DOHH2 (cell line): Measurements from ENCODE around the gene AGMAT.

Experiments
- H3F3A ChIP-seq: fragments of 200-600 bp; sonication (generic), shearing (Covaris generic); 2 replicates; pipeline ENCODE4 v1.6.0; 2016; ENCODE audit warnings: antibody characterized with exemption, mild to moderate bottlenecking; ENCODE audit not compliant: control insufficient read depth, insufficient read depth
- H3K27ac ChIP-seq: fragments of 200-600 bp; sonication (generic); 2 replicates; pipeline ENCODE4 v1.5.1; 2014; ENCODE audit warnings: low read depth, mild to moderate bottlenecking, low read length, moderate library complexity
- H3K27me3 ChIP-seq: fragments of 200-600 bp; sonication (generic); 2 replicates; pipeline ENCODE4 v1.6.1; 2014; ENCODE audit warnings: mild to moderate bottlenecking, low read length, mixed read lengths; ENCODE audit not compliant: control insufficient read depth
- H3K36me3 ChIP-seq: fragments of 200-600 bp; sonication (generic); 2 replicates; pipeline ENCODE4 v1.6.1; 2014; ENCODE audit warnings: mild to moderate bottlenecking, low read length, moderate library complexity, mixed read lengths; ENCODE audit not compliant: control insufficient read depth
- H3K4me1 ChIP-seq: fragments of 200-600 bp; sonication (generic); 2 replicates; pipeline ENCODE4 v1.6.1; 2014; ENCODE audit warnings: mild to moderate bottlenecking, low read length, mixed read lengths; ENCODE audit not compliant: control insufficient read depth
- H3K4me2 ChIP-seq: fragments of 200-600 bp; sonication (generic); 2 replicates; pipeline ENCODE4 v1.6.0; 2014; ENCODE audit warnings: mild to moderate bottlenecking, low read length, moderate library complexity
- H3K4me3 ChIP-seq: fragments of 200-600 bp; sonication (generic); 2 replicates; pipeline ENCODE4 v1.5.1; 2014; ENCODE audit warnings: mild to moderate bottlenecking, low read length, mixed read lengths
- H3K79me2 ChIP-seq: fragments of 200-600 bp; sonication (generic); 2 replicates; pipeline ENCODE4 v1.6.1; 2014; ENCODE audit warnings: mild to moderate bottlenecking, low read length, mixed read lengths; ENCODE audit not compliant: control insufficient read depth
- H3K9me2 ChIP-seq: fragments of 200-600 bp; sonication (generic); replicated peaks from 2 replicates; pipeline ENCODE4 v1.6.1; 2014; ENCODE audit warnings: mild to moderate bottlenecking, low read length, mixed read lengths; ENCODE audit not compliant: control insufficient read depth
- H3K9me3 ChIP-seq: fragments of 200-600 bp; sonication (generic); 2 replicates; pipeline ENCODE4 v1.6.1; 2014; ENCODE audit warnings: antibody characterized with exemption, low read length, mixed read lengths; ENCODE audit not compliant: control insufficient read depth, insufficient read depth
- H4K20me1 ChIP-seq: fragments of 200-600 bp; sonication (generic); 2 replicates; pipeline ENCODE4 v1.6.0; 2014; ENCODE audit warnings: low read depth, mild to moderate bottlenecking, antibody characterized with exemption, low read length, moderate library complexity; ENCODE audit not compliant: control insufficient read depth, insufficient read depth
- EZH2phosphoT487 ChIP-seq: fragments of 200-600 bp; sonication (generic); IDR thresholded peaks from 2 replicates; pipeline ENCODE4 v1.6.1; 2017; ENCODE audit warnings: borderline replicate concordance, mild to moderate bottlenecking, antibody characterized with exemption, low read length, moderate library complexity, mixed read lengths
- TF ChIP-seq, protein P1 (sequence below): fragments of 200-600 bp; sonication (generic); IDR thresholded peaks from one replicate; pipeline ENCODE4 v1.5.1; 2014; ENCODE audit warnings: antibody characterized with exemption, mild to moderate bottlenecking, low read depth, low read length; ENCODE audit not compliant: poor library complexity, severe bottlenecking

AGMAT gene

DNA sequence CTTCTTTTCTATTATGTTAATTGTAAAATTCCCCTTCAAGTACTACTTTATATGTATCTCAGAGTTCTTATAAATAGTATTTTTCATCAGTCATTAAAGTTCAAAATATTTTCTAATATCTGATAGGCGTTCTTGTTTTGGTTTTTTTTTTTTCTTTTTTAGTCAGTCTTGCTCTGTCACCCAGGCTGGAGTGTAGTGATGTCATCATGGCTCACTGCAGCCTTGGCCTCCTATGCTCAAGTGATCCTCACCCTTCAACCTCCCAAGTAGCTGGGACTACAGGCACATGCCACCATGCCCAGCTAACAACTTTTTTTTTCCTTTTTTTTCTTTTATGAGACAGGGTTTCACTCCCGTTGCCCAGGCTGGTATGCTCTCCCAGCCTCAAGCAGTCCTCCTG is 27.3 kb downstream of the AGMAT start:
- H3K9me2 ChIP-seq = no peaks in the 10 kb centered on the region
- no peaks in the 10 kb centered on the region for H4K20me1 ChIP-seq

DNA sequence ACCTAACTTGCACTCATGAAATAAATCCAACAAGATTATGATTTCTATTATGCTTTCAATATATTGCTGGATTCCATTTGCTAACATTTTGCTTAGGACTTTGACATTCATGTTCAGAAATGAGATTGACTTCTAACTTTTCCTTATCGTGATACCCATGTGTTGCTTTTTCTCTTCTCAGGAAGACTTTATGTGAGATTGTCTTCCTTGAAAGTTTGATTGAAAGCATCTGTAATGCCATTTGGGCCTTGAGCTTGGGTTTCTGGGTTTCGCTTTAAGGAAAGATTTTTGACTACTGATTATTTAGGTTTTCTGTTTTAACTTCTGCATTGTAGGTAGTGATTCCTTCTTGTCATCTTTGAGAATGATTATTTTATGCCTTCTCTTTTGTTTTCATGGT is 27.8 kb downstream of the AGMAT start:
- H3K9me2 ChIP-seq = no peaks in the 10 kb centered on the region
- H3K79me2 ChIP-seq = no peaks in the 10 kb centered on the region
- TF ChIP-seq EZH2phosphoT487 = no peak
- TF ChIP-seq, protein P1, sequence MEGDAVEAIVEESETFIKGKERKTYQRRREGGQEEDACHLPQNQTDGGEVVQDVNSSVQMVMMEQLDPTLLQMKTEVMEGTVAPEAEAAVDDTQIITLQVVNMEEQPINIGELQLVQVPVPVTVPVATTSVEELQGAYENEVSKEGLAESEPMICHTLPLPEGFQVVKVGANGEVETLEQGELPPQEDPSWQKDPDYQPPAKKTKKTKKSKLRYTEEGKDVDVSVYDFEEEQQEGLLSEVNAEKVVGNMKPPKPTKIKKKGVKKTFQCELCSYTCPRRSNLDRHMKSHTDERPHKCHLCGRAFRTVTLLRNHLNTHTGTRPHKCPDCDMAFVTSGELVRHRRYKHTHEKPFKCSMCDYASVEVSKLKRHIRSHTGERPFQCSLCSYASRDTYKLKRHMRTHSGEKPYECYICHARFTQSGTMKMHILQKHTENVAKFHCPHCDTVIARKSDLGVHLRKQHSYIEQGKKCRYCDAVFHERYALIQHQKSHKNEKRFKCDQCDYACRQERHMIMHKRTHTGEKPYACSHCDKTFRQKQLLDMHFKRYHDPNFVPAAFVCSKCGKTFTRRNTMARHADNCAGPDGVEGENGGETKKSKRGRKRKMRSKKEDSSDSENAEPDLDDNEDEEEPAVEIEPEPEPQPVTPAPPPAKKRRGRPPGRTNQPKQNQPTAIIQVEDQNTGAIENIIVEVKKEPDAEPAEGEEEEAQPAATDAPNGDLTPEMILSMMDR = no peak
- H3K4me3 ChIP-seq = no peak overlapping the region
- no peaks in the 10 kb centered on the region for H3K4me1 ChIP-seq
- H3F3A ChIP-seq = no peaks in the 10 kb centered on the region
- no peaks in the 10 kb centered on the region for H3K9me3 ChIP-seq
- H3K27me3 ChIP-seq = no peaks in the 10 kb centered on the region
- H3K4me2 ChIP-seq = no peak overlapping the region
- H3K27ac ChIP-seq = no peak overlapping the region
- no peaks in the 10 kb centered on the region for H4K20me1 ChIP-seq
- peaks cover 13% of the 10 kb centered on the region for H3K36me3 ChIP-seq

More for the DNA sequence above, 27.3 kb downstream of the AGMAT start:
- no peak overlapping the region for H3K27ac ChIP-seq
- H3K4me1 ChIP-seq = no peaks in the 10 kb centered on the region
- no peaks in the 10 kb centered on the region for H3F3A ChIP-seq
- no peaks in the 10 kb centered on the region for H3K79me2 ChIP-seq
- H3K27me3 ChIP-seq = no peaks in the 10 kb centered on the region
- peaks cover 19% of the 10 kb centered on the region for H3K36me3 ChIP-seq
- no peak overlapping the region for H3K4me3 ChIP-seq
- no peaks in the 10 kb centered on the region for H3K9me3 ChIP-seq
- TF ChIP-seq, protein P1 = no peak
- H3K4me2 ChIP-seq = no peak overlapping the region

DNA sequence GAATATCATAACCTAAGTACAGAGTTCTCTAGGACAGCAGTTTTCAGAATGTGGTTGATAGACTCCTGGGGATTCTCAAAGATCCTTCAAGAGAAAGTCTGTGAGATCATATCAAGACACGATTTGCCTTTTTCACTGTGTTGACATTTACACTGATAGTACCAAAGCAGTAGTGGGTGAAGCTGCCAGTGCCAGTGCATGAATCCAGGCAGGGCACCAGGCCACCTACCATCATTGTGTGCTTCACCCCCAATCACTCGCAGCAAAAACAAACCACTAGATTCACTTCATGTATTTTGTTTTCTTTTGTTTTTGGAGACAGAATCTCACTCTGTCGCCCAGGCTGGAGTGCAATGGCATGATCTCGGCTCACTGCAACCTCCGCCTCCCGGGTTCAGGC is 34.3 kb downstream of the AGMAT start:
- H3K36me3 ChIP-seq = peaks cover 26% of the 10 kb centered on the region
- no peaks in the 10 kb centered on the region for H4K20me1 ChIP-seq
- H3K27ac ChIP-seq = no peak overlapping the region
- H3K4me1 ChIP-seq = no peaks in the 10 kb centered on the region
- H3K4me2 ChIP-seq = no peak overlapping the region
- no peaks in the 10 kb centered on the region for H3K9me3 ChIP-seq
- no peak overlapping the region for H3K4me3 ChIP-seq
- TF ChIP-seq, protein P1 = no peak
- TF ChIP-seq EZH2phosphoT487 = no peak
- H3K9me2 ChIP-seq = no peaks in the 10 kb centered on the region
- no peaks in the 10 kb centered on the region for H3K79me2 ChIP-seq
- H3K27me3 ChIP-seq = no peaks in the 10 kb centered on the region
- H3F3A ChIP-seq = no peaks in the 10 kb centered on the region

DNA sequence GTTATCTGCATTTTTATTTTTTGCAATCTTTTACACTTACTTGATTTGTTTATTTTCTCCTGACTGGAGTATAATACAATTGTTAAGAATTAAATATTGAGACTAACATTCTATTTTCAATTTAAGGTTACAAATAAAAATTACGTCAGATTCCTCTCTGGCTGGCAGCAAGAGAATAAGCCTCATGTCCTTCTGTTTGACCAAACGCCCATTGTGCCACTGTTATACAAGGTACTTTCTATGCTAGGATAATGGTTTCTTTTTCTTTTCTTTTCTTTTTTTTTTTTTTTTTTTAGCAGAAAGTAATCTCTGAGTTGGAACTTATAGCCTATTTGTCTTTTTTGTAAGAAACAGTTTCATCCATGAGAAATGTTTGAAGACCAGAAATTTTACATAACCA is 38.2 kb downstream of the AGMAT start:
- Histone ChIP-seq H3K9me2 (no peaks in the 10 kb centered on the region), H3K27ac (no peak overlapping the region), H3K79me2 (no peaks in the 10 kb centered on the region), H3K36me3 (peaks cover 47% of the 10 kb centered on the region), H3K4me2 (no peak overlapping the region), H3K4me1 (no peaks in the 10 kb centered on the region), H3K4me3 (no peak overlapping the region), H3K27me3 (no peaks in the 10 kb centered on the region), H4K20me1 (no peaks in the 10 kb centered on the region), H3K9me3 (no peaks in the 10 kb centered on the region), H3F3A (no peaks in the 10 kb centered on the region)
- TF ChIP-seq EZH2phosphoT487 = no peak
- TF ChIP-seq, protein P1 = no peak
